GM19455 (cell line): ENCODE results near the gene CLCA2.

ENCODE experiments used
- ATAC-seq: cut with Tn5 transposase; IDR thresholded peaks from one replicate; pipeline ENCODE4 v1.9.1; 2021; ENCODE audit not compliant: unreplicated experiment

Gene CLCA2

GRCh38 chr1:86505564-86505902 lies 81.6 kb downstream of the CLCA2 start:
- ATAC-seq = no peak
